Measurements from ENCODE around the gene ANXA6. TPM values are rescaled to one million over a fixed set of nuclear protein-coding genes. Genes with fewer than 3 reads are reported as not detected.

The ANXA6 gene
- total and polyA plus RNA-seq, 2 of the 4 experiments (the other 2 are of a cell fraction): 355 to 610 TPM

- Histone ChIP-seq H3K27me3 (ENCODE audit: control insufficient read depth, insufficient read depth, low read length) (no peaks in the 10 kb centered on the region), H2BK15ac (ENCODE audit: low read depth, low read length) (no peak overlapping the region), H3K27ac (ENCODE audit: insufficient read depth, low read length) (peak overlapping the region; percentile 56; the same call in 1 of the 2 replicates), H3K14ac (replicated peaks; ENCODE audit: low read depth, low read length) (no peak overlapping the region), H3K79me1 (ENCODE audit: low read depth in 1 of 2, low read length in 2 of 2) (peaks cover 24 to 50% of the 10 kb centered on the region in 2 experiments), H2AK9ac (replicated peaks; ENCODE audit: low read depth, low read length, poor library complexity) (no peak overlapping the region), H3K9me1 (ENCODE audit: insufficient read depth, low read length) (peaks cover 30% of the 10 kb centered on the region), H3K23ac (ENCODE audit: low read depth, low read length) (no peak overlapping the region), H3K36me3 (ENCODE audit: control insufficient read depth, insufficient read depth, low read length) (peaks cover 78% of the 10 kb centered on the region), H4K8ac (ENCODE audit: low read depth in 2 of 2, low read length in 2 of 2) (no peak overlapping the region), H2AFZ (replicated peaks; ENCODE audit: low read length, poor library complexity) (no peak overlapping the region), H2AK5ac (ENCODE audit: low read depth, low read length) (peak overlapping the region; percentile 54; the same call in 1 of the 2 replicates), H3K56ac (ENCODE audit: extremely low read depth, insufficient read depth, low read length) (no peak overlapping the region), H2BK5ac (ENCODE audit: low read depth, low read length, poor library complexity, severe bottlenecking) (no peak overlapping the region), H2BK20ac (ENCODE audit: low read depth, low read length) (no peak overlapping the region), H3K4me1 (ENCODE audit: control insufficient read depth, insufficient read depth, low read length) (peaks cover 16% of the 10 kb centered on the region), H3K9me3 (ENCODE audit: control insufficient read depth, insufficient read depth, low read length) (no peaks in the 10 kb centered on the region), H3K18ac (ENCODE audit: low read depth, low read length) (no peak overlapping the region; the same call in 1 of the 2 replicates), H2BK120ac (ENCODE audit: low read depth, low read length) (no peak overlapping the region), H3K9ac (ENCODE audit: low read depth, low read length) (no peak overlapping the region), H4K20me1 (ENCODE audit: insufficient read depth, low read length) (peaks cover 10% of the 10 kb centered on the region; the same call in 1 of the 2 replicates), H3K4ac (ENCODE audit: low read depth, low read length) (no peak overlapping the region), H3K4me3 (ENCODE audit: insufficient read depth, low read depth, low read length) (no peak overlapping the region), H4K91ac (ENCODE audit: insufficient read depth, low read depth, low read length) (no peak overlapping the region; the same call in 1 of the 2 replicates), H3K4me2 (ENCODE audit: low read depth, low read length) (no peak overlapping the region), H4K5ac (ENCODE audit: low read depth, low read length) (no peak overlapping the region)
- POLR2A ChIA-PET (ENCODE audit: unreplicated experiment): no interaction called here
- BruUV-seq (replicated peaks): no TSS peak
- CTCF ChIA-PET: interaction anchor here (0.6 kb wide), 1 partner anchor 1438 kb away, joined by 4 read pairs; no protein-coding TSS in a partner anchor
- peak; percentile 47 for ATAC-seq (ENCODE audit: low read depth)
- WGBS, 2 experiments (ENCODE audit: extremely low coverage in 2 of 2, insufficient read length in 1 of 2): 80% methylated on average over 1 of the region's 5 CpGs; no CpG with 5 or more reads in 1 of the 2 experiments
- in situ Hi-C loops (cut with MboI; ENCODE audit: low sequenced_read_pairs) (no loop called here), intact Hi-C loops (cut with micrococcal nuclease) (no loop called here), dilution Hi-C loops (cut with HindIII; ENCODE audit: low sequenced_read_pairs, unreplicated experiment) (no loop called here)
- peak; percentile 43 for DNase-seq
- TF ChIP-seq ELK1 (IDR thresholded peaks at IDR 0.05; ENCODE audit: borderline replicate concordance, low read depth, low read length): no peak
- TF ChIP-seq SMC3 (IDR thresholded peaks at IDR 0.05; ENCODE audit: low read depth, low read length): no peak
- peak; percentile 89 for TF ChIP-seq CEBPB (IDR thresholded peaks at IDR 0.05; ENCODE audit: low read depth, low read length)
- peak; percentile 44; the same call in 1 of the 2 replicates for TF ChIP-seq MAZ (IDR thresholded peaks at IDR 0.05; ENCODE audit: borderline replicate concordance, low read depth, low read length)
- no peak for TF ChIP-seq BHLHE40 (IDR thresholded peaks at IDR 0.05; ENCODE audit: low read depth, low read length)
- TF ChIP-seq FOS (IDR thresholded peaks at IDR 0.05; ENCODE audit: low read depth, low read length): no peak
Observed at GRCh38 chr5:151104795-151105194, 52.8 kb downstream of the ANXA6 start.

Data from IMR-90 (cell line).